Head of caudate nucleus (tissue), 42 donors: ENCODE results near the gene SERP2.
A peak's percentile ranks its signal among the peaks of the same experiment; 100 is the strongest.

Experiments
- DNase-seq, 42 donors: peaks; one replicate each; pipeline versions ENCODE4 v3.0.0 to v3.0.0-alpha.2; 2020 to 2021; ENCODE audit warnings: mixed read lengths in 7 of 42
- intact Hi-C: fragments of 100-400 bp; cut with DNase I; formaldehyde crosslinking; loops from one replicate; pipeline ENCODE4 v1.15.0; 2022

SERP2 gene

DNA sequence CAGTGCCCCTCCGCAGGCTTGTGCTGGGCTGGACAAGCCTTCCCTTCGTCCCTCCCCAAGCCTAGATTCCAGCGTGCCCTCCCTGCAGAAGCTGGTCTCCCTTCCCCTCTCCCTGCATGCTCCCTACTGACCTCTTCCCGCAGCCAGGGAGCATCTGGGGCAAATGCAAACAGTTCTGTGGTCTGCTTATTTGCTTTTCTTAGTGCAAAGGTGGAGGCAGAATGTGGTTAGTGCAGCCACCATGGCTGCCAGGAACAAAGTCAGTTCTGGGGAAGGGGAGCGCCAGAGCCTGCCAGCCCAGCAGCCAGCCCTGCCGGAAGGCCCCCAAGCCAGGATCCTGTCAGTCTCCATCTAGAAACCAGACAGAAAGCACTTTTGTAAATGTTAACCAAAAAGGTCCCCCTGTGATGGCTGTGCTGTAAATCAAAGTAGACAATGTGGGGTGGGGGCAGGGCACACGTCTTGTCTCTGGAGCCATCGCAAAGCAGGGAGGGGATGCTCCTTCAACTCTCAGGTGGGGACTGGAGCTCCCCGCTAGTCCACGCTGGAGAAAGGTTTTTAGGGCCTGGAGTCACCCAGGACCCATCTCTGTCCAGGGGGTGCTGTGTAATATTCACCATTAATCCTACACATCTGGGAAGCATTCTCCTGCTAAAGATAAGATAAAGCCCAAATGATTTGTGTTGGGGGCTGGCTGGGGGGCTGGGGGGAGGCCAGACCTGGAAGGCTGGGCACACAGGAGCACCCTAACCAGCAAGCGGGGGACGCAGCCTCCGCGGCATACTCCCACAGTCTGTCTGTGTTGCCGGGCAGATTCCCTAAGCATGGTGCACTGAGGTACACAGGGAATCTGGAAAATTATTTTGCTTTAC lies 30.9 kb downstream of the SERP2 start:
- DNase-seq: peak in 4 of 42 donors; percentile 13 to 42 (median 28)
- intact Hi-C loops: no loop called here

GRCh38 chr13:44406617-44407016 lies 33.0 kb downstream of the SERP2 start:
- intact Hi-C loops: no loop called here
- no peak for DNase-seq

GRCh38 chr13:44407379-44407778 lies 33.8 kb downstream of the SERP2 start:
- intact Hi-C loops: no loop called here
- no peak for DNase-seq

DNA sequence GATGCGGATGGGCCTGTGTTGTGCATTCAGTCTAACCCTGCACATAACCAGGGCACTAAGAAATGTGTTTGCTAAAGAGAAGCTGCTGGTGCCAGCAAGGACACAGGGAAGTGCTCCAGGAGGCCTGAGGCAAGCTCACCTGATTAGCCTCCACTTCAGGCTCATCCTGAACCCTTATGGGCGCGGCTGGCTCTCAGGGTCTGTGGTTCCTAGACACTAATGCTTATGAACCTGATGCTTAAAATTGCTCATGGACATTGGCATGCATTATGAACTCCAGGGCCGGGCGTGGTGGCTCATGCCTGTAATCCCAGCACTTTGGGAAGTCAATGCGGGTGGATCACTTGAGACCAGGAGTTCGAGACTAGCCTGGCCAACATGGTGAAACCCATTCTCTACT lies 34.3 kb downstream of the SERP2 start:
- intact Hi-C loops: no loop called here
- no peak for DNase-seq

DNA sequence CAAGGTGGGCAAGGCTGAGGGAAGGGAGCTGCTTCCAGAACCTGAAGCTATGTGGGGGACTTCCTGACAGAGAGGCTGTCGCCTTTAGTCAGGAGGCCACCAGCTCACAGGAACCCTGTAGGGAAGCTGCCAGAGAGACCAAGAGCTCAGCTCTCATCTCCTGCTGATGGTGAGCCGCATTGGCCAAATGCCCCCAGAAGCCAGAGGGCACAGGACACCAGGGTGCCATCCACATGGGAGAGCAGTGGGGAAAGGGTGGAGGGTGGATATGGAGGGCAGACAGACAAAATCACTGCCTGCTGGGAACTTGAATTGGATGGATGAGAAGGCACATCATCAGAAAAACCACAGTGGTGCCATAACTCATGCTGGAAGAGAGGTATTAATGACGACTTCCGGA lies 36.0 kb downstream of the SERP2 start:
- intact Hi-C loops: no loop called here
- DNase-seq: no peak

DNA sequence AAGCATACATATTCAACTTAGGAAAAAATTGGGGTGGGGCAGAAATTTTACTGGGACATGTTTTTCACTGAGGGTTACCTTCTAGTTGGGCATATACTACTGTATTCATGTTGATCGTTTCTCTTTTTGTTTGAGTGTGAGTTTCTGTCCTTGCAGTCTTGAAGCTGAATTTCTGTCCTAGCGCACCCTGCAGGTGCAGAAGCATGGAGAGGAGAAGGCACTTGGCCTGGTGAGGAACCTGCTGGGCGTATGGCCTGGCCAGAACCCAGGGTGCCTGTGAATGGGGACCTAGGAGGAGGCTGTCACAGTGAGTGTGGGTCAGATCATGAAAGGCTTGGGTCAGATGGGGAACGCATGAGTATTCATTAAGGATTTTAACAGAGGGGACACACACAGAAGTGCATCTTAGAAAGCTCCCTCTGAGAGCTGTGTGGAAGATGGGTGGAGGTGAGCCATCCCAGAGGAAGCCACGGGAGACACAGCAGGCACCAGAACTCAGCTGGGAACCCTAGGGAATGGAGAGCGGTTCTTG lies 36.8 kb downstream of the SERP2 start:
- intact Hi-C loops: no loop called here
- no peak for DNase-seq

DNA sequence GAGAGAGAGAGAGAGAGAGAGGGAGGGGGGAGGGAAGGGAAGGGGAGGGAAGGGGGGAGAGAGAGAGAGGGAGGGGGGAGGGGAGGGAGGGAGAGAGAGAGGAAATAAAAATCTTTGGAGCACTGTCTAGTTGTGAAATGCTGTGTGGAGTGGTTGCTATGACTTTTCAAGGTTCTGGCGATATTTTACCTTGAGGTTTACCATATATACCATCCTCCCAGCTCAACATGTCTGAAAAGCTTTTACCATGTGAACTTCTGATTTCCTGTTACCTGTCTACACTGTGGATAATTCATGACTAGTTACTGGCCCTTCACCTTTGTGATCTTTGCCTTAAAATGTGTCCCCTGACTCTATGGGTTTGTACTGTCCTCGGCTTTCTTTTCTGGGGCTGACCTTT lies 38.2 kb downstream of the SERP2 start:
- intact Hi-C loops: no loop called here
- no peak for DNase-seq

DNA sequence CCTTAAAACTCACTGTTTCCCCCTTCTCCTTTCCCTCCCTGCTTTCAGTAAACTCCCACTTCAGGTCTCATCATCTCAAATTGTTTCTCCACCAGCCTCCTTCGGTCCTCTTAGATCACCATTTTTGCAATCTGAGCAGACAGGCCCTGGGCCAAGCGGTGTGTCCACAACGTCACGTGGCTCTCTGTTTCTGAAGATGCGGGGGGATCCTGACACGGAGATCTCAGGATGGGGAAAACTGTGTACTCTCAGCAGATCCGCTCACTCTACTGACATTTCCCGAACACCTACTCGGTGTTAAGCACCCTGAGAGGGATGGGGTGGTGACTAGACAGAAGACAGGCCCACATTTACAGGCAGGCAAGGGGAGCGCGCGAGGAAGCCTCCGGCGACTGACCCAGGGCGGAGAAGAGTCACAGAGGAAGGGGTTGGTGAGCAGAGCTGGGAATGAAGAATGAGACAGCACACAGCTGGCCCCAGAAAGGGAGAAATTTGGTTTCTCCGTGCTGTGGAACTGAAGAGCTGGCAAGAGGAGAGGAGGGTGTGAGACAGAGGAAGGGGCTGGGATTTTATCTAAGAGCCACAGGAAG lies 38.8 kb downstream of the SERP2 start:
- DNase-seq: no peak
- intact Hi-C loops: no loop called here

DNA sequence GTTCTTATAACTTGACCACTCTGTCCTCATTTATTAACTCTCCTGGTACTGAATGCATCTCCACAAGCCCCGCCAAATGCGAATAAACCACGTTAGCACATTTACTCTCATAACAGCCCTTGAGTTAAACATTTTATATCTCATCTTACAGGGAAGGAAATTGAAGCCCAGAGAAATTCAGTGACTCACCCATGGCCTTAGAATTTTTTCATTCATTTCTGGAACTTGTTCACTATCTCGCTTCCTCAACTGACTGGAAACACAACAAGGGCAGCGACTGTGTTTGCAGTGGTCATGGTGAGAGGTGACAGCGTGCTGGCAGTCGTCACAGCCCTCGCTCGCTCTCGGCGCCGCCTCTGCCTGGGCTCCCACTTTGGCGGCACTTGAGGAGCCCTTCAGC lies 39.5 kb downstream of the SERP2 start:
- intact Hi-C loops: no loop called here
- DNase-seq: no peak

- intact Hi-C loops: no loop called here
- no peak for DNase-seq
These were observed 41.1 kb downstream of the SERP2 start for GRCh38 chr13:44414716-44415115.

- no peak for DNase-seq
- intact Hi-C loops: no loop called here
These were observed 42.2 kb downstream of the SERP2 start for GRCh38 chr13:44415815-44416214.

DNA sequence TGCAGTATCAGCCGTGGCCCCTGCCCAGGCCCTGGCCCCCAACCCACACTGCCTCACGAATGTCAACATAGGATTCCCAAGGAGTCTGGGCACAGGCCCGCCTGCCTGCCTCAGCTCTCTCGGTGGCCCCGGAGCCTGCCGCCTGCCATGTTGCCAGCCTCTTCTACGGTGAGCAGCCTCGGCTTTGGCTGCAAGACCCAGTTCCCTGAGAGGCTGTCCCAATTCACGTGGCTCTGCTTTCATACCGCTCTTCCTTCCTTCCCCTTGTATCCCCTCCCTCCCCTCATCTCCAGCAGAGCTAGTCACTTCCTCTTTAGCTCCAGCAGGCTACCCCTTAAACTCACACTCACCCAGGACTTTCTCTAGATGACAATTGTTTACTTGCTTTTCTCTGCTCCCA lies 42.7 kb downstream of the SERP2 start:
- DNase-seq: no peak
- intact Hi-C loops: no loop called here

DNA sequence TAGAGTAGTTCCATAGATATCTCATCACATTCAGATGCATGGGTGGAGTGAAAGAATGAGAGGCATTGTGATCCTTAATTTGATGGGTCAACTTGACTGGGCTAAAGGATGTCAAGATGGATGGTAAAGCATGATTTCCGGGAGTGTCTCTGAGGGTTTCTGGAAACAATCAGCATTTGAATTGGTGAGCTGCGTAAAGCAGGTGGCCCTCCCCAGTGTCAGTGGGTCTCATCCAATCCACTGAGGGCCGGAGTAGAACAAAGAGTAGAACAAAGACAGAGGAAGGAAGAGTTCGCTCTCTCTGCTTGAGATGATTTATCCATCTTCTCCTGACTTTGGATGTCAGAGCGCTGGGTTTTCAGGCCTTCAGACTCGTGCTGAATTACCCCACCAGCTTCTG lies 43.1 kb downstream of the SERP2 start:
- DNase-seq: no peak
- intact Hi-C loops: no loop called here

GRCh38 chr13:44417446-44417845 lies 43.8 kb downstream of the SERP2 start:
- DNase-seq: no peak
- intact Hi-C loops: no loop called here

DNA sequence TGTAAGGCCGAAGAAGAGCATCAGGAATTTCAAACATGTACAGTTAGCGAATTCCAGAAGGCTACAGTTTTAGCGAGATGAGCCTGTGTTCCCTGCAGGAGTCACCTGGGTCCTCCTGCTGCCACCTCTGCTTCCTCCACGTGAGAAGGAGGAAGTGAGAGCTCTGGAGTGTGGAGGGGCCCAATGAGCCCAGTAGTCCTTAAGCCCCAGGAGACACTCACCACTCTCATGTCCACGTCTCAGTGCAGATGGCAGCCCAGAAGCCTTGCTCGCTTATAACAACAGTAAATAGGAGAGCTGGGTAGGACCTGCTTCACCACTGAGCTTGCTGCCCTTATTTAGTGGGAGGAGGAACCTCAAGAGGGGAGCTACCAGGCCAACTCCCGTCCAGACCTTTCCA lies 44.3 kb downstream of the SERP2 start:
- DNase-seq: peak in 1 of 42 donors; percentile 4
- intact Hi-C loops: no loop called here

GRCh38 chr13:44420376-44421220 lies 47.0 kb downstream of the SERP2 start:
- peak in 4 of 42 donors; percentile 4 to 31 (median 12) for DNase-seq
- intact Hi-C loops: no loop called here

DNA sequence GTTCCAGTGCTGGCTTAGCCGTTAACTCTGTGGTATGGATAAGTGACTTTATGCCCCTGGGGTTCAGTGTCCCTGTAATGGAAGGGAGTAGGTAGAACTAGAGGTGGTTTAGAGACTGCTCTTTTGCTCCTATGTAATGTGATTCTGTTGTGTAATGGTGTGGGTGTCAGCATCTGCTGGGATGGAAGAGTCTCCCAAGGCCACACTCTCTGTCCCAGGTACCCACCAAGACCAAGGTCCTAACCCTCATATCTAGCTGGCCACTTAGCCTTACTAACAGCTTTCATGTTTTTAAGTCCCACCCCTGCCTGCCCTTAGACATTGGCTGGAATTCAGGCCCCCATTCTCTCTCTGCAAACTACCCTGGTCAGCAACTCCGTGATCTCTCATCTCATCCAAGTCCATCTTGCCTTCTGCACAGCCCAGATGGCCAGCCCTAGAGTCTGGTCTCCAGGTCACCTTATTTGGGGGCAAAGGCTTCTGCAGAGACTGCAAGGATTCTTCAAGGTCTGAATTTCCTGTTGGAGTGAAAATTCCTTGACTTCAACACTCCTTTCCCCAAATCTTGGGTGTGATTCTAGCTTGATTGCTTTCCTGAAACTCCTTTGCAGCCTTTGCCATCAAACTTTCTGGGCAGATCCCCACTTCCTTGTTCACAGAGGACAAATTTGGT lies 48.4 kb downstream of the SERP2 start:
- peak in 4 of 42 donors; percentile 7 to 37 (median 13) for DNase-seq
- intact Hi-C loops: no loop called here

- intact Hi-C loops: no loop called here
- DNase-seq: peak in 5 of 42 donors; percentile 5 to 39 (median 20)
These were observed 49.4 kb downstream of the SERP2 start for GRCh38 chr13:44422755-44423643.
